Measurements from ENCODE around the gene DIABLO.

GRCh38 chr12:122228092-122228491 lies 2.2 kb upstream of the DIABLO start:
- TF ChIP-seq, protein P1, sequence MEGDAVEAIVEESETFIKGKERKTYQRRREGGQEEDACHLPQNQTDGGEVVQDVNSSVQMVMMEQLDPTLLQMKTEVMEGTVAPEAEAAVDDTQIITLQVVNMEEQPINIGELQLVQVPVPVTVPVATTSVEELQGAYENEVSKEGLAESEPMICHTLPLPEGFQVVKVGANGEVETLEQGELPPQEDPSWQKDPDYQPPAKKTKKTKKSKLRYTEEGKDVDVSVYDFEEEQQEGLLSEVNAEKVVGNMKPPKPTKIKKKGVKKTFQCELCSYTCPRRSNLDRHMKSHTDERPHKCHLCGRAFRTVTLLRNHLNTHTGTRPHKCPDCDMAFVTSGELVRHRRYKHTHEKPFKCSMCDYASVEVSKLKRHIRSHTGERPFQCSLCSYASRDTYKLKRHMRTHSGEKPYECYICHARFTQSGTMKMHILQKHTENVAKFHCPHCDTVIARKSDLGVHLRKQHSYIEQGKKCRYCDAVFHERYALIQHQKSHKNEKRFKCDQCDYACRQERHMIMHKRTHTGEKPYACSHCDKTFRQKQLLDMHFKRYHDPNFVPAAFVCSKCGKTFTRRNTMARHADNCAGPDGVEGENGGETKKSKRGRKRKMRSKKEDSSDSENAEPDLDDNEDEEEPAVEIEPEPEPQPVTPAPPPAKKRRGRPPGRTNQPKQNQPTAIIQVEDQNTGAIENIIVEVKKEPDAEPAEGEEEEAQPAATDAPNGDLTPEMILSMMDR (IDR thresholded peaks at IDR 0.05): no peak
- TF ChIP-seq POLR2A (IDR thresholded peaks at IDR 0.05) (no peak), POLR2AphosphoS5 (IDR thresholded peaks at IDR 0.05; ENCODE audit: insufficient read depth in 1 of 2, low read depth in 1 of 2) (no peak)

Measured in vagina (tissue), 2 donors.